CD4-positive, alpha-beta T cell (primary cell): ENCODE data around the gene ZNF446. TPM values are rescaled to one million over a fixed set of nuclear protein-coding genes. Genes with fewer than 3 reads are reported as not detected.

Experiments
- ATAC-seq: fragments of 200-7000 bp; cut with Tn5 transposase; one replicate; pipeline ENCODE4 v1.10.0; 2022; ENCODE audit warnings: mild to moderate bottlenecking; ENCODE audit not compliant: poor library complexity
- CTCF ChIA-PET: fragments of 350-600 bp; sonication (Branson Sonifier 250); formaldehyde crosslinking; loops from one replicate; lab custom pipeline; 2021; ENCODE audit warnings: antibody characterized with exemption, inconsistent platforms; lab: Charles Lee
- POLR2A ChIA-PET: fragments of 350-600 bp; sonication (Branson Sonifier 250); formaldehyde crosslinking; loops from one replicate; lab custom pipeline; 2021; ENCODE audit warnings: antibody characterized with exemption, inconsistent platforms; lab: Charles Lee
- DNase-seq, 14 experiments: peaks; one replicate each; pipeline ENCODE4 v3.0.0-alpha.2; 2013 to 2020; ENCODE audit warnings: mixed read lengths in 2 of 14
- H3K27ac ChIP-seq, 2 donors: one replicate each; pipeline versions ENCODE4 v1.5.1 to v1.7.0; 2013; ENCODE audit warnings: low read length in 2 of 2, low read depth in 1 of 2, mild to moderate bottlenecking in 1 of 2
- H3K27me3 ChIP-seq, 2 experiments: 1 replicate in 1 of 2; 2 replicates in 1 of 2; pipeline versions ENCODE4 v1.6.1 to v1.7.0; 2013; ENCODE audit warnings: low read length in 2 of 2, control low read depth in 1 of 2, mild to moderate bottlenecking in 1 of 2, moderate library complexity in 1 of 2; ENCODE audit not compliant: insufficient read depth in 2 of 2, control insufficient read depth in 1 of 2
- H3K36me3 ChIP-seq: one replicate; pipeline ENCODE4 v1.6.1; 2013; ENCODE audit warnings: low read length, control low read depth; ENCODE audit not compliant: insufficient read depth
- H3K4me1 ChIP-seq: one replicate; pipeline ENCODE4 v1.6.1; 2013; ENCODE audit warnings: low read length, control low read depth; ENCODE audit not compliant: insufficient read depth
- H3K4me3 ChIP-seq: one replicate; pipeline ENCODE4 v1.5.1; 2013; ENCODE audit warnings: mild to moderate bottlenecking, low read length, moderate library complexity
- H3K9me3 ChIP-seq, 2 experiments: 1 replicate in 1 of 2; 2 replicates in 1 of 2; pipeline versions ENCODE4 v1.6.1 to v1.7.0; 2013; ENCODE audit warnings: low read length in 2 of 2, mild to moderate bottlenecking in 2 of 2, control low read depth in 1 of 2, moderate library complexity in 1 of 2; ENCODE audit not compliant: control insufficient read depth in 1 of 2, insufficient read depth in 1 of 2
- H3K27ac Mint-ChIP-seq: one replicate; pipeline ENCODE4 v1.8.0; 2020; ENCODE audit warnings: mixed read lengths
- H3K27me3 Mint-ChIP-seq: one replicate; pipeline ENCODE4 v1.8.0; 2021; ENCODE audit warnings: mixed read lengths
- H3K36me3 Mint-ChIP-seq: one replicate; pipeline ENCODE4 v1.8.0; 2021; ENCODE audit warnings: low read depth, mixed read lengths
- H3K4me1 Mint-ChIP-seq: one replicate; pipeline ENCODE4 v1.8.0; 2021; ENCODE audit warnings: low read depth, mixed read lengths
- H3K4me3 Mint-ChIP-seq: one replicate; pipeline ENCODE4 v1.8.0; 2020; ENCODE audit warnings: mild to moderate bottlenecking, mixed read lengths
- H3K9me3 Mint-ChIP-seq: one replicate; pipeline ENCODE4 v1.8.0; 2020; ENCODE audit warnings: mixed read lengths
- intact Hi-C, 2 experiments: fragments of 100-400 bp; cut with DNase I in 1 of 2; cut with micrococcal nuclease in 1 of 2; formaldehyde crosslinking; loops; one replicate each; pipeline versions ENCODE4 v1.15.1 to v1.9.0; 2023 to 2025; cut with DNase I, micrococcal nuclease
- total RNA-seq, 174 experiments: library from RNA in 2 of 174; stranded (reverse) in 2 of 174; gene quantifications; one replicate each; pipeline ENCODE4 v1.2.3 and lab custom pipeline; 2021 to 2026
- TF ChIP-seq, protein P1 (sequence below): fragments of 200-600 bp; IDR thresholded peaks from one replicate; pipeline ENCODE4 v1.8.0; 2022; ENCODE audit warnings: antibody characterized with exemption, mild to moderate bottlenecking

ZNF446 gene
- total RNA-seq, 2 experiments from 2014 or later = 13.6 to 14.6 TPM

GRCh38 chr19:58519355-58520256 is 43.5 kb downstream of the ZNF446 start, which contains the start of gene ZBTB45:
ZBTB45 (minus strand) TSS chr19:58519810; CDS start chr19:58517673, 2,137 bp downstream.
- peak; percentile 78 for ATAC-seq
- Histone ChIP-seq H3K9me3 (no peaks in the 10 kb centered on the region), H3K4me3 (peak within 1 kb of the TSS; percentile 86), H3K27me3 (no peaks in the 10 kb centered on the region), H3K4me1 (peaks cover 51% of the 10 kb centered on the region), H3K27ac (peak within 1 kb of the TSS; percentile 87 to 95), H3K36me3 (peaks cover 19% of the 10 kb centered on the region)
- intact Hi-C loops = loop anchor here (1.0 to 5.0 kb wide), 9 partner anchors 17 to 212 kb away; partner anchors contain the start of genes TRIM28 (in 2 of the 2), ERVK3-1 (in 1 of the 2) and ZSCAN22 (in 1 of the 2)
- Mint-ChIP-seq H3K27me3 (no peaks in the 10 kb centered on the region), H3K4me3 (peak within 1 kb of the TSS; percentile 99), H3K27ac (peak within 1 kb of the TSS; percentile 98), H3K9me3 (no peaks in the 10 kb centered on the region), H3K4me1 (peaks cover 43% of the 10 kb centered on the region), H3K36me3 (peaks cover 27% of the 10 kb centered on the region)
- CTCF ChIA-PET = interaction anchor here (0.7 to 4.7 kb wide), 22 partner anchors 19 to 291 kb away, joined by 3 to 60 read pairs (median 5); partner anchors contain the start of genes CHMP2A, MZF1, TRIM28 and UBE2M
- DNase-seq = peak; percentile 77 to 96 (median 84)
- POLR2A ChIA-PET = interaction anchor here (0.8 to 3.5 kb wide), 20 partner anchors 16 to 1032 kb away, joined by 3 to 56 read pairs (median 10); partner anchors contain the start of genes CHMP2A, MZF1, TRIM28 and UBE2M
- TF ChIP-seq, protein P1, sequence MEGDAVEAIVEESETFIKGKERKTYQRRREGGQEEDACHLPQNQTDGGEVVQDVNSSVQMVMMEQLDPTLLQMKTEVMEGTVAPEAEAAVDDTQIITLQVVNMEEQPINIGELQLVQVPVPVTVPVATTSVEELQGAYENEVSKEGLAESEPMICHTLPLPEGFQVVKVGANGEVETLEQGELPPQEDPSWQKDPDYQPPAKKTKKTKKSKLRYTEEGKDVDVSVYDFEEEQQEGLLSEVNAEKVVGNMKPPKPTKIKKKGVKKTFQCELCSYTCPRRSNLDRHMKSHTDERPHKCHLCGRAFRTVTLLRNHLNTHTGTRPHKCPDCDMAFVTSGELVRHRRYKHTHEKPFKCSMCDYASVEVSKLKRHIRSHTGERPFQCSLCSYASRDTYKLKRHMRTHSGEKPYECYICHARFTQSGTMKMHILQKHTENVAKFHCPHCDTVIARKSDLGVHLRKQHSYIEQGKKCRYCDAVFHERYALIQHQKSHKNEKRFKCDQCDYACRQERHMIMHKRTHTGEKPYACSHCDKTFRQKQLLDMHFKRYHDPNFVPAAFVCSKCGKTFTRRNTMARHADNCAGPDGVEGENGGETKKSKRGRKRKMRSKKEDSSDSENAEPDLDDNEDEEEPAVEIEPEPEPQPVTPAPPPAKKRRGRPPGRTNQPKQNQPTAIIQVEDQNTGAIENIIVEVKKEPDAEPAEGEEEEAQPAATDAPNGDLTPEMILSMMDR = peak; percentile 82

GRCh38 chr19:58520257-58520599 is 44.1 kb downstream of the ZNF446 start:
- Mint-ChIP-seq H3K9me3 (no peaks in the 10 kb centered on the region), H3K4me1 (peaks cover 39% of the 10 kb centered on the region), H3K27me3 (no peaks in the 10 kb centered on the region), H3K27ac (peak overlapping the region; percentile 98), H3K4me3 (peak overlapping the region; percentile 99), H3K36me3 (peaks cover 27% of the 10 kb centered on the region)
- ATAC-seq (no peak), DNase-seq (no peak)
- Histone ChIP-seq H3K27ac (peak overlapping the region; percentile 87 to 95), H3K4me1 (peaks cover 49% of the 10 kb centered on the region), H3K4me3 (peak overlapping the region; percentile 86), H3K9me3 (no peaks in the 10 kb centered on the region), H3K27me3 (no peaks in the 10 kb centered on the region), H3K36me3 (peaks cover 19% of the 10 kb centered on the region)
- CTCF ChIA-PET = interaction anchor here (0.7 to 4.7 kb wide), 21 partner anchors 19 to 292 kb away, joined by 3 to 60 read pairs (median 5); partner anchors contain the start of genes CHMP2A, MZF1, TRIM28 and UBE2M
- TF ChIP-seq, protein P1 = no peak
- intact Hi-C loops = loop anchor here in 1 of 2 experiments (1.0 to 2.0 kb wide), 2 partner anchors 17 to 39 kb away; no protein-coding TSS in a partner anchor
- POLR2A ChIA-PET = interaction anchor here (0.8 to 3.5 kb wide), 19 partner anchors 15 to 1033 kb away, joined by 3 to 56 read pairs (median 11); partner anchors contain the start of genes CHMP2A, MZF1, TRIM28 and UBE2M

DNA sequence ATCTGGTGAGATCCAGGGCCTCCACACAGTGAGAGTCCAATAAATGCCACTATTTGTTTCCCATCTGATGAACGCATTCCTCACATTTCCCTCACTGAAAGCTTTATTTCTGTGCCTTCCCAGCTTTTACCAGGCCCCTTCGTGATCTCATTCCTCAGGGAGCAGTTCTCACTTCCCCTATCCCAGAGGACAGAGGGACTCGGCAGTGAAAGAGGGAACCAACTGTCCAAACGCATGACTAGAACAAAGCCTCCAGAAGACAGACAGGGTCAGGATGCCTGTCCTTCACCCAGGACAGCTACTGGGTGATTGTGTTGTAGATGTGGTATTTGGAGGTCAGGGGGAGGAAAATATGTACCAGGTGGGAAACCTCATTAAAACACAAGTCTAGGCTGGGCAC is 45.5 kb downstream of the ZNF446 start:
- no peaks in the 10 kb centered on the region for H3K27me3 Mint-ChIP-seq
- POLR2A ChIA-PET = interaction anchor here (0.9 to 3.5 kb wide), 5 partner anchors 22 to 54 kb away, joined by 4 to 56 read pairs (median 27); partner anchors contain the start of genes MZF1, TRIM28 and UBE2M
- DNase-seq (no peak), ATAC-seq (no peak)
- H3K36me3 ChIP-seq = peaks cover 6% of the 10 kb centered on the region
- H3K4me1 ChIP-seq = peaks cover 36% of the 10 kb centered on the region
- peaks cover 31% of the 10 kb centered on the region for H3K4me1 Mint-ChIP-seq
- intact Hi-C loops = loop anchor here in 1 of 2 experiments (2.0 kb wide), 1 partner anchor 15 kb away; no protein-coding TSS in a partner anchor
- H3K9me3 ChIP-seq = no peaks in the 10 kb centered on the region
- H3K36me3 Mint-ChIP-seq = peaks cover 23% of the 10 kb centered on the region
- CTCF ChIA-PET = interaction anchor here (4.7 kb wide), 1 partner anchor 60 kb away, joined by 60 read pairs; no protein-coding TSS in a partner anchor
- H3K4me3 ChIP-seq = no peak overlapping the region
- TF ChIP-seq, protein P1 = no peak
- no peaks in the 10 kb centered on the region for H3K27me3 ChIP-seq
- H3K4me3 Mint-ChIP-seq = peak overlapping the region; percentile 54
- no peak overlapping the region for H3K27ac ChIP-seq
- peak overlapping the region; percentile 73 for H3K27ac Mint-ChIP-seq
- no peaks in the 10 kb centered on the region for H3K9me3 Mint-ChIP-seq
